ENCODE results near the gene COBLL1.
"Not testable (repeated sequence)": the region's sequence is repeated elsewhere in the genome, so short reads cannot be mapped to it uniquely, and the experiment has no call there.

The COBLL1 gene

DNA sequence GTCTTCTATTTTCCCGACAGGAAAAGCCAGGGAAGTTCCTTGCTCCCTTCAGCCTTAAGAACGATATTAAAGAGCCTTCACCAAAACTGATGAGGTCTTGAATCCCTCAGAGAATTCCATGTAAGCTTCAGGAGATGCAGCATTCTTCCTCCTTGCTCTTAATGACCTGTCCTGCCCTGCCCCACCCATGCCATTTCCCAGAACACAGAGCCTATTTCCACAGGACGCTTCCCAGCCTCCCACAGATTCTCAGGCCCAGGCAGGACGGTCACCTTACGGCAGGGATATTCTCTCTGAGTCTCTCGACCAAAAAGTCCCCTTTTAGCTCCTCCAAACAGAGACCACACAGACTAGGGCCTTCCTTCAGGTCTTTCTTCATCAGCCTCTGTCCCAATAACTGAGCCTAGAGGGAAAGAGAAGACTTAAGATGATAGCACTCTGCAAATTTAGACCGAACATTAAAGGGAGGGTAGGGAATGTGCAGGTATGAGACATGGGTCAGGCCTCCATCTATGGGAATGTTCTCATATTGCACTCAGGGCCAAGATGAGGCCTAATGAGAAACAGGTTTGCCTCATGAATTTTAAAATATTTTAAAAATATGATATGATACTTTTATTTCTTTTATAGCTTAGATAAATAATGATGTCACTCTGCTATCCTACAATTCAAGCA lies 62.1 kb downstream of the COBLL1 start:
- DNase-seq = no peak

DNA sequence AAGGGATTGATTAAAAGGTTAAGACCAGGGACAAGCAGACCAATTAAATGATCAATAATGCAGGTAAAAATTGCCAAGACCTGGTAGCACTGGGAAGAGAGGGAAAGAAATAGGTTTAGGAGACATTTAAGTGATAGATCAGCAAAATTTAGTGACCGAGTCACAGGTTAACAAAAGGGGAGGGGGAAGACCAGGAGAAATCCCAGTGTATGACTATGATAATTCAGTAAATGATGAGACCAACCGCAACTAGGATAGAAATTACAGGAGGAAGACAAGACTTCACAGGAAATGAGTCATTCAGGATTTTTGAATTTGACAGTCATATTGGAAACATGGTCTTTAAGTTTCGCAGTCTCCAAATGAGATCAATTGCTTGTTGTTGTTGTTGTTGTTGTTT lies 62.9 kb downstream of the COBLL1 start:
- no peak for DNase-seq

DNA sequence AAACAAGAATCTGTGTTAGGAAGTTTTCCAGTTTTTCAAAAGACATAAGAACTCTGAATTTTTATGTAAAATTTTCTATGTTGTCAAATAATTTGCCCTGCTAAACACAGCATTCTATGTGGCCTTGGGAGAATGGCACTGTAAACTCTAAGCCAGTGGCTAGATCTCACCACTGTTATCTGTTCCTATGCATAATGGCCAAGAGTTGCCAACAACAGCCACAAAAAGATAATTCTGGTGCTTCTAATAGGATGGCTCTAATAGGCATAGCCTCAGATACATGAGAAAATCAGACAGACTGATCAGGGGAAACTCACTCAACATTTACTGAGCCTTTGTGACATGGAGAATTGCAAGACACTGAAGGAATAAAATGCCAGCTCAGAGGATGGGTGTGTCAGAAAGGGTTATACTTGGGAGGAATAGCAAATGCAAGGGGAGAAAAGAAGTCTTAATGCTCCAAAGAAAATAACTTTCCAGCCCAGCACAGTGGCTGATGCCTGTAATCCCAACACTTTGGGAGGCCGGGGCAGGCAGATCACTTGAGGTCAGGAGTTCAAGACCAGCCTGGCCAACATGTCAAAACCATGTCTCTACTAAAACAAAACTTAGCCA lies 63.7 kb downstream of the COBLL1 start:
- DNase-seq = no peak

DNA sequence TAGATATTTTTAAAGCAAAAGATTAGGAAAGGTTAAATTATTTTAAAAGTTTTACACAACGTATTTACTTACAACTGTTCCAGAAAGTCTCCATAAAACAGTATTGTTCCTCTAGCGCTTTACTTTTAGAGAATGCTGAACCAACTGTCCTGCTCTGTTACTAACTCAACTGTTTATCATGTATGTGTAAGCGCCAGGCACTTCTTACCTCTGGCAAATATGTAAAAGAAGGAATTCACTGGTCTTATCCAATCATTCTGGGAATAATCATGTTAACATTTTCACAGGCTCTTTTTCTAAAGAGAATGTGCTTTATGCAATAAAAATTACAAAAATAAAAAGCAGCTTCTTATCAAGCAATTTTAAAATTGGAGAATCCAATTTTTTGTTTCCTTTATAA lies 68.0 kb downstream of the COBLL1 start:
- DNase-seq = no peak

DNA sequence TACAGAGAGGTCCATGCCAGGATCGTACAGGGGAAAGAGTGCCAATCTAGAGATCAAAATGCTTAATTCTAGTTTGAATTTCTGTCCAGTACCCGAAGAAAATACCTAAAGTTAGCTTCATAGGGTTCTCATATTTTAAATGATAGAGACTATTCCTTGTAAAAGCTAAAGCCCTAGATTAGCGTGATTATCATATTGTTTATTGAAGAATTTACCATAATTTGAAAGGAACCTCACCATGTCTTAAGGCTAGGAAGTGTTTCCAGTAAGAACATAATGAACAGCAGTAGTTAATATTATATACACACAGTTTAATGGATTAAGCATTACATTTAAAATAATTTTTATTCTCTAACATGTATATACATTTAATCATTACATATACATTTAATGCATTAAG lies 68.5 kb downstream of the COBLL1 start:
- no peak for DNase-seq

DNA sequence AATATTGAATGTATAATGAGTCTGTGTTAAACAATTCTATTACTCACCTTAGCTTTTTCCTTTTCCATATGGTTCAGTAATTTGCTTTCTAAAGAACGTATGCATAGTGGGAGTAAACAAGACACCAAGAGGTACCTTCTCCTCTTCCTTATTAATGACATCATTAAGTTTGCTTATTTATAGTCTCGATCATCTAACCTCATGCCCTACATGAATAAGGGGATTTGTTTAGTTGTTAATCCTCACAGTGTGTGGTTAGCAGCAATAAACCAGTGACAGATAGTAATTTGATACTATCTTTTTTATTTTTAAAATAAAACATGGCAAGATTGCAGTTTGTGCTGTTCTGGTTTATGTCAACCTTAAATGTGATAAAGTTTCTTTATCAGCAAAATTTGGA lies 69.7 kb downstream of the COBLL1 start:
- DNase-seq = no peak

DNA sequence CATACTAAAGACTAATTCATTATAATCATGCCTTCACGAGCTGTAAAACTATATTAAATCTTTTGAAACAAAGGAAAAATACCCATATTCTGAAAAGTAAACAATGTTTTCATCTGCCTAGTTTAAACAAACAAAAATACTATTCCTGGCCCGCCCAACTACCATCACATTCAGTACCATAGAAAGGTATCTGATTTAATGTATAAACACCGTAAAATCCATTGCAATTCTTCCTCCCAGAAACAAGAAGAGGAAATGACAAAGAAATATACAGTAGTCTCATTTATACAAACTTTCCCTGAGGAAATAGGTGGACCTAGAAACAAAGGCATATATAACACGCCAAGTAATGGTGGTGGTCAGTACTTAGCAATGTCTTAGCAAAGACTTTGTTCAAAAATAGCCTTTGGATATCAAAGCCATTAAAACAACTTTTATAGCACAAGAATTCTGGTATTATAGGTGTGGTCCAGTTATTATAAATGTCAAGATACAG lies 71.2 kb downstream of the COBLL1 start:
- no peak for DNase-seq

DNA sequence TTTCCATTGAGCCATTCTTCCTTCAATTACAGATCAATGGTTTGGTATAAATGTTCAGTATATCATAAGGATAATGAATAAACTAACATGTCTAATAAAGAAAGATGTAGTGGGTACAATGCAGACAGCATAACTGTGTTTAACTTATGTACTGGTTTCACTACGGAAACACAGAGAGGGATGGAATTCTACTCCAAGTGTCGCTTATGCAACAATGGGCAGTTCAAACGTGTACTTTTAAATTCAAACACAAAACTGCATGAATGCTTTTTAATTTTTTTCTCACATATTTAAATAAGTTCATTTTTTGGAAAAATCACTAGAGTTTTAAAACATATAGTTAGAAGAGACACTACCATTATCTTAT lies 74.7 kb downstream of the COBLL1 start:
- no peak for DNase-seq

DNA sequence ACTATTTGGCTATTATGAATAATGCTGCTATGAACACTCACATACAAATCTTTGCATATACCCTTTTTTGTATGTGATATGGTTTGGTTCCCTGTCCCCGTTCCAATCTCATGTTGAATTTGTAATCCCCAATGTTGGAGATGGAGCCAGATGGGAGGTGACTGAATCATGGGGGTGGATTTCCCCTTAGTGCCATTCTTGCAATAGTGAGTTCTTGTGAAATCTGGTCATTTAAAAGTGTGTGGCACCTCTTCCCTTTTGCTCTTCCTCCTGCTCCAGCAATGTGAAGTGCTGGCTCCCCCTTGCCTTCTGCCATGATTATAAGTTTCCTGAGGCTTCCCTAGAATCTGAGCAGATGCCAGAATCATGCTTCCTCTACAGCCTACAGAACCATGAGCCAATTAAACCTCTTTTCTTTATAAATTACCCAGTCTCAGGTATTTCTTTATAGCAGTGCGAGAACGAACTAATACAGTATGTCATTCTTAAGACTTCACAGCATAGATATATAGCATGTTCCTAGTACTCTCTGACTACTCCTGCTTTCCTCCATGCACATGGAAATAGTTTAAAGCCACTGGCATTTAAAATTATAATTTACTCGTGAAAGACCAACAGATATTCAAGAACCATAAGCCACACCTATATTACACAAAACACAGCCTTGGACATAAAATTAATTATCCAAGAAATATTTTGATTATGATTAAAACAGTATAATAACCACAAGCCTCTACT lies 75.2 kb downstream of the COBLL1 start:
- DNase-seq = no peak

DNA sequence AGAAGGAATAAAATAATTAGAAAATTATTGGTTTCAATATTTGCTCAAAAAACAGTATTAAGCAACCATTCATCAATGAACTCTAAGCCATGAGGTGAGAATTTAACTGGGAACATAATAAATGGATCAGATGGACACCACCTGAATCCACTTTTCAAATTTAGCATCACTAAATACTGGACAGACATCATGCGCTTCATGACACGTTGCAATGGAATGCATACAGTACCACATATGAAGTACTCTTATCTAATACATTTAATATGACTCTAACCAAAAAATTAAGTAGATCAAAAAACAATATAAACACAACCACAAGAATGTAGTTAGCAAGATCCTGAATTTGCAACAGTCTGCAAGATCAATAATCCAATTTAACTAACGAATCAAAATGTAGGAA lies 76.6 kb downstream of the COBLL1 start:
- DNase-seq = no peak

DNA sequence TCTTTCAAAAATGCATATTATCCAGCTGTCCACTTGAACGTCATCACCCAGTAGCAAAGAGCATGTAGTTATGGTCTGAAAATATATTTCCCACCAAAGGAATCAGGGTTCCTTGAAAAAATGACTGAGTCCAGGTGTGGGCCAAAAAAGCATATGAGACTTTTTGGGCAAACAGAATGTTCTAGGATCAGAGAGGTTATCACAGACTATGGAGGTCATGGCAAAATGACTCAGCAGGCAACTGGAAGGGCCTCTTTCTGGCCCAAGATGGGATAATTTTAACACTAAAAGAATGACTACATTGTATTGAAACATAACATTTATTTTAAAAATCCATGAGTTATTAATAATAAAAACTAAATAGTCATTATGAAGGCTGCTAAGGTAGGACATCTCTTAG lies 77.1 kb downstream of the COBLL1 start:
- DNase-seq = no peak

DNA sequence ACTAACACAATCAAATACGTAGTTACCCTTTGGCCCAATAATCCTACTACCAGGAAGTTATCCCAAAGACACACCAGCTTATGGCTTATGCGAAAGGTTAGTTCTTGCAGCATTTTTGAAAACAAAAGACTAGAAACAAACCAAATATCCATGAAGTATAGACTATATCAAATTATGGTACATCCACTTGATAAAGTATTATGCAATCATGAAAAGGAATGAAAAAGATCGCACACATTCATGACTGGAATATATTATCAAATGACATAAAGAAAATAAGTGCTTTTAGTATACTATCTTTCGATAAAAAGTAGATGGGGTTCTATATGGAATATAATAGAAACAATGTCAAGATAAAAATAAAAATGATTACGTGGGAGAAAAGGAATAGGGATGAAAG lies 78.2 kb downstream of the COBLL1 start:
- no peak for DNase-seq

DNA sequence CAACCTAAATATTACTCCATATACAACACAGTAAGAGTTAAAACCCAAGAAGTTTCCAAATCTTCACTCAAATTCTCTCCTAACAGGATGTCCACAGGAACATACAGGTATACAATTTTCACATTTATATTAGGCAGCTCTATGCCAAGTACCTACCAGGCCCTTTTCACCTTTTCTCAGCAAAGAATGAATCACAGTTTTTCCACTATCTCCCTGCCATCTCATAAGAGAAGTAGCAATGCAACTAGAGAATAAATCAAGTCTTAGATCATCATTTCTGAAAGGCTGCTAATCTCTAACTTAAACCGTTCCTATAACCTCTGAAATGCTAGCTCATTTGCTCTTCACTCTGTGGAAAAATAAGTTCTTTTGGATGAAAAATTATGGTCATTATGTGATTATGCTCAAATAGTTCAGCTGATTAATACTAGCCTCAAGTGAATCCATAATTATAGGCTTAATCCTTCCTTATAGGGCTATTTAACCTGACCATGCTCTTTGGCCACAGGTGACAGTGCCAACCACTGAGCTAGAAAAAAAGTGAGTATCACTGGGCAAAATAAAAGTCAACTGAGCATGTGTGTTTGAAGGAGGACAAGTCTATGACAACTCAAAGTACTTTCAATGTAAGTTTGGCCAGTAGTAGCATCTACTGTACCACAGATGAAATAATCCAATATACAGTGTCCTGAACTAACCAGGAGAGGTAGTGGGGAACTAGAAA lies 79.7 kb downstream of the COBLL1 start:
- DNase-seq = no peak

DNA sequence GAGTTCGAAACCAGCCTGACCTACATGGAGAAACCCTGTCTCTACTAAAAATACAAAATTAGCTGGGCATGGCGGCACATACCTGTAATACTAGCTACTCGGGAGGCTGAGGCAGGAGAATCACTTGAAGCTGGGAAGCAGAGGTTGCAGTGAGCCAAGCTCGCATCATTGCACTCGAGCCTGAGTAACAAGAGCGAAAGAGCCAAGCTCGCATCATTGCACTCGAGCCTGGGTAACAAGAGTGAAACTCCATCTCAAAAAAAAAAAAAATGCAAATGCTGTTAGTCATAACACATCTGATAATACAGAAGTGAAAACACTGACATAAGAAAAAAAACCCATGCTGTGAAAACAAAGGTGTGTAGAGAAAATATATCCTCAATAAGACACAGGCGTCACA lies 80.4 kb downstream of the COBLL1 start:
- DNase-seq = not testable (repeated sequence)

DNA sequence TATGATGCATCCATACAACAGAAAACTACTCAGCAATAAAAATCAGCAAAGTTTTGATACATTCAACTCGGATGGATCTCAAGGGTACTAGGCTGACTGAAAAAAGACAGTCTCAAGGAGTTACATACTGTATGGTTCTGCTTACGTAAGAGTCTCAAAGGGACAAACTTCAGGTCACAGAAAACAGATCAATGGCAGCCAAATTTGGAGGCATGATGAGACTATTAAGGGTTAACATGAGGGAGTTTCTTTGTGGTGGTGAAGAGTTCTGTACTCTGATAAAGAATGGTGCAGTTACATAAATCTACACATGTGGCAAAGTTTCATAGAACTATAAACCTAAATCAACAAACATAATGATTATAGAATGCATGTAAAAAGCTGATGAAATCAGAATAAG lies 81.4 kb downstream of the COBLL1 start:
- DNase-seq = no peak

DNA sequence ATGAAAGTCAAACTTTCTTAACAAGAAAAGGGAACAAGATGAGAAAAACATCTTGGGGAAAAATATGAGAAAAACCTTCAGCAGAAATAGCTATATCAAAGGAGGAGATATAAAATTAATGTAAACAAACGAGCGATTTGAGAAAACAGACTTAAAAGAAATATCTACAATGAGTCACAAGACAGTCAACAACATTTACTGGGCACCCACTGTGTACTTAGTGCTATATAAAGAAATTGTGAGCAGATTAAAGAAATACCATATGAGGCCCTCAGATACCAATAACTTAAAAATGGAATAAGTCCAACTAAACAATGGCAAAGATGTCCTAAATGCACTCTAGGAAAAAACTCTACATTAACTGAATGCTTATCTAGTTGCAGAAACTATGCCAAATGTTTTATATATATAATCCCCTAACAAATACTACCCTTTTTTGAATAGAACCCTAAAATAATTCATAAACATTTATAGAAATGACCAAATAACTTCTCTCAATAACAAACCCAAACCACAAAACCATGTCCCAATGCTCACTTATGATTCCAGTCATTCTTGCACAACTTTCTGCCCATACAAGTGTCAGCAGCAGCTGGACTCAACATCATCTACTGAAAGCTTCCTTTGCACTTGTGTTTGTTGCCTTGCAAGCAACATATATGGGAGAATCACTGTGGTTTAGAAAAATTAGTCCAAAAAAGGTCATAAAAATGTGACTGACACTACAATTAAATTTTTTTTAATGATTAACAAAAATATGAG lies 83.5 kb downstream of the COBLL1 start:
- DNase-seq = no peak

DNA sequence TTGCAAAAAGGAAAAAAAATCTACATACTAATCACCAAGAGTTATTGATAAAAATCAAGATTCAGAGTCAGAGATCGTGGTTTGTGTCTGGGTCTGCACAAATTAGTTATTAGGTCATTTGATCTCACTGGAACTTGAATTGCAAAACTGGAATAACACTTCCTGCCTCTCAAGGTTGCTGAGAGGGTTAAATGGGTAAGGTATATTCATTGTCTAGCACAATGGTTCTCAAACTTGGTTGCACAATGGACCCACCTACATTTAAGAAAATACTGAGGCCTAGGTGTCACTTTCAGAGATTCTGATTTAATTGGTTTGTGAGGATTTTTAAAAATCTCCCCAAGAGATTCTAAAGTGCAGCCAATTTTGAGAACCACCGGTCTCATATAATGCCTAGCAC lies 84.8 kb downstream of the COBLL1 start:
- DNase-seq = no peak

DNA sequence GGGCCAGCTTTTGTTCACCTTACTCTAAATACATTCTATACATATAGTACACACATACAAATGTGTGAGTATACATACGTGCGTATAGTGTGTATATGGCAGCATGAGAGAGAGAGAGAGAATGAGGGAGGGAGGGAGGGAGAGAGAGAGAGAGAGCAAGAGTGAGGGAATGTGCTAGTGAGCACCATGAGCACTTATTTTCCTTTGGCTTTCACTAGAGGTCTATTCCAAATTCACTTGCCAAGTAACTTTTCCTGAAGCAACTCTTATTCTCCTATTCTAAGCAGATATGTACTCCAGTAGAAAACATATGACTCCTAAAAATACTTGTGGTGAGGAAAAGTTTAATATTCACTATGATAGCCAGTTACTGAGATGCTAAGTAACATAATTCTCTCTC lies 85.7 kb downstream of the COBLL1 start:
- no peak for DNase-seq

DNA sequence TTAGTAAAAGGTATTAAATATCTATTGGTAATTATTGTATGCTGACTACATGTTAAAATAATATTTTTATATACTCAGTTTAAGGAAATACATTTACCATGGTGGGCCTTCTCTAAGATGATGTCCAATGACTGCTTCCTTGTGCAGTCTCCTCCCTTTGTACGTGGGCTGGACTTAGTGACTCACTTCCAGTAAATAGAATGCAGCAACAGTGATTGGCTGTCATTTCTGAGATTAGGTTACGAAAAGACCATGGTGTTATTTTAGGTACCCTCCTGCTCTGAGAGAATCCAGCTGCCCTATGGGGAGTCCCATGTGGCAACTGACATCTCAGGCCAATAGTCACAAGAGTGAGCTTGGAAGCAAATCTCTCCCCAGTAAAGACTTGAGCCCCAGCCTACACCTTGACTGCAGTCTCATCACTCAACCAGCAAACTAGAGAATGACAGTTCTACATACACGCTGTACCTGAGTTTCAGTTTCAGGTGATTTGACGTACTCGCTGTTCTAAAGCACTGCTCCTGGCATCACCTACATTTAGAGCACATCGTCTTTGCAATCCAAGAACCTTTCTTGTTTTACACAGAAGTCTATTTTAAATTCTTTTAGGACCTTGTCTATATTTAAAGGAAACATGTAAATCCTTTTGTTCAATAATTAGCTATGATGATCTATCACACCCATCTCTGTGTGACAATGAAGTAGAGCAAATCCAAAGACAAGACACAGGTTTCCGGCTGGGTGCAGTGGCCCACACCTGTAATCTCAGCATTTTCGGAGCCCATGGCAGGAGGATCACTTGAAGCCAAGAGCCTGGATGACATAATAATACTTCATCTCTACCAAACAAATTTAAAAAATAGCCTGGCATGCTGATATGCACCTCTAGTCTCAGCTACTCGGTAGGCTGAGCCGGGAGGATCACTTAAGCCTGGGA lies 87.2 kb downstream of the COBLL1 start:
- DNase-seq = no peak

DNA sequence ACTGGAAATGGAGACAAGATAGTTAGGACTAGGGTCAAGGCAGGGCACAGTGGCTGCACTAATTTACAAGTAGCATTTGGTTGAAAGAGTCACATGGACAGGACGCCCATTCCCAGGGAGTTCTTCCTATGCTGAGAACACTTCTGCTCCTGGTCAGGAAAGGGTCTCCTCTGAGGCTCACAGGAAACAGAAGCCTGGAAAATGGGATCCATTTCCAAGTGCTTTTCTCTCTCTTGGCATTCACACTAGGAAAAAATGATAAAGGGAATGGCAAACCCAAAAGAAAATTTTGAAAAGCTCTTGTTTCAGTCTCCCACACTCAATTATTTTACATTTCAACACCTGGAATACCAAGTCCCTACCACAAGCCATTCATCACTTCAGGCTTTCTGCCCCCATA lies 88.7 kb downstream of the COBLL1 start:
- DNase-seq = no peak

DNA sequence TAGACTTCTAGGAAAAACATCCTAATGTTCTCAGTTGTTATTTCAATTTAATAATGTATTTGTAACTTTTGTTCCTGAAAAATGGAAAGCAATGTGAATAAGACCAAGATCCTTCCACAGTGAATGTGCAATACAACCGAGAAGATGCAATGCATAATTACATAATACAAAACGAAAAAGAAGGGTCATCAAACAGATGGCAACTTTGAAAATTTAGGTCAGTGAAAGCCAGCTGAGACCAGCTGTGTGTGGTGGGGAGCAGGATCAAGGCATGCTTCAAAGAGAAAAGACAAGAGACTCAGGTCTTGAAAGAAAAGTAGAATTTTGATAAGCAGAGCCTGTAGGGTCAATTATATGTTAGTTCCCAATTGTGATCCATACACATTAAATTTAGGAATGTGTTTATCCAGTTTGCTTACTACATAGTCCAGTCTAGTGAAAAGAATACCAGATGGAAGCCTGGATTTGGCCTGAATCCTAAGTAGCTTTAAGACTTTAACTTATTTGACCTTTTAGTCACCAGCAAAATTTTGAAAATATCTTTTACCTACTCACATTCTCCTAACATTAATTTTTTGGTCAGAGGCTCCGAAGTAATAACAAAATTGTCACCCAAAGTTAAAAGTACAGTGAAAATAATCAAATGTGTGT lies 93.7 kb downstream of the COBLL1 start:
- no peak for DNase-seq
